ENCODE measurements around the gene SLC39A1. TPM values are rescaled to one million over a fixed set of nuclear protein-coding genes. Genes with fewer than 3 reads are reported as not detected.

Gene SLC39A1
- total and polyA plus RNA-seq, 2 of the 4 experiments (the other 2 are of a cell fraction), result 89.1 to 97.7 TPM

DNA sequence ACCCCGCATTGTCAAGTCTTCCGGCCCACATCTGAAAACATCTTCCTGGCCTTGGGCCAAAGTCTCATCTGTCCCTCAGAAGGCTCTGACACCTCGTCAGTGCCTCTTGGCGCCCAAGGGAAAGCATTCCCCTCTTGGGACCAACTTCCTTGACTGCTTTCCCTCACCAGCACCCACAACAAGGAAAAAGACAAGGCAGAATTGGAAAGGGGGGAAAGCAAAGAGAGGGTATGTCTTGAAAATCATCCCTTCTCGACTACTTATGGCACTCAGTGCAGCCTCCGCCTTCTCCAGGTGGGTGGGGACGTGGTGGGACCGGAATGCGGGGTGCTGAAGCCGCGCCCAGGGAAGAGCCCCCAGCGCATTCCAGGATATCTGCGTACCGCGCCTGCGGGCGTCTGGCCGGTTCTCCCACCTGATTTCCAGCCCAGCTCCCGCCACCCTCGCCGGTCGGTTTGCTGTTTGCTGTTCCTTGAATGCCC, 554 bp upstream of the SLC39A1 start:
- H4K20me1 ChIP-seq (ENCODE audit: insufficient read depth, low read length), result peaks cover 3% of the 10 kb centered on the region
- peak overlapping the region; percentile 98 for H2AFZ ChIP-seq (replicated peaks; ENCODE audit: low read length, poor library complexity)
- TSS peak; percentile 37 for BruUV-seq (replicated peaks)
- peak overlapping the region; percentile 98 for H3K23ac ChIP-seq (ENCODE audit: low read depth, low read length)
- H3K27ac ChIP-seq (ENCODE audit: insufficient read depth, low read length), result peak overlapping the region; percentile 36
- H3K9me3 ChIP-seq (ENCODE audit: control insufficient read depth, insufficient read depth, low read length), result no peaks in the 10 kb centered on the region
- H3K18ac ChIP-seq (ENCODE audit: low read depth, low read length), result peak overlapping the region; percentile 14
- peaks cover 13% of the 10 kb centered on the region; the same call in 1 of the 2 replicates for H3K36me3 ChIP-seq (ENCODE audit: control insufficient read depth, insufficient read depth, low read length)
- peak overlapping the region; percentile 54 for H4K5ac ChIP-seq (ENCODE audit: low read depth, low read length)
- peak overlapping the region; percentile 69 for H2BK5ac ChIP-seq (ENCODE audit: low read depth, low read length, poor library complexity, severe bottlenecking)
- H3K14ac ChIP-seq (replicated peaks; ENCODE audit: low read depth, low read length), result peak overlapping the region; percentile 94
- in situ Hi-C loops (cut with MboI; ENCODE audit: low sequenced_read_pairs) (loop anchor here (25.0 kb wide), 1 partner anchor 427 kb away; the partner anchor contains the start of genes S100A3, S100A4, S100A5 and S100A6), intact Hi-C loops (cut with micrococcal nuclease) (loop anchor here (2.0 kb wide), 1 partner anchor 23 kb away; the partner anchor contains the start of gene RAB13), dilution Hi-C loops (cut with HindIII; ENCODE audit: low sequenced_read_pairs, unreplicated experiment) (no loop called here)
- H3K4ac ChIP-seq (ENCODE audit: low read depth, low read length), result peak overlapping the region; percentile 97
- peak overlapping the region; percentile 62 for H3K9ac ChIP-seq (ENCODE audit: low read depth, low read length)
- peaks cover 14 to 67% of the 10 kb centered on the region in 2 experiments; a peak in 3 of 4 replicates for H3K79me1 ChIP-seq (ENCODE audit: low read depth in 1 of 2, low read length in 2 of 2)
- peak overlapping the region; percentile 61 to 87 for H4K8ac ChIP-seq (ENCODE audit: low read depth in 2 of 2, low read length in 2 of 2)
- H3K56ac ChIP-seq (ENCODE audit: extremely low read depth, insufficient read depth, low read length), result peak overlapping the region; percentile 87
- peak overlapping the region; percentile 93 for H2AK5ac ChIP-seq (ENCODE audit: low read depth, low read length)
- no peak for TF ChIP-seq MXI1 (IDR thresholded peaks at IDR 0.05; ENCODE audit: borderline replicate concordance, low read depth, low read length)
- no peak for TF ChIP-seq BHLHE40 (IDR thresholded peaks at IDR 0.05; ENCODE audit: low read depth, low read length)
- no peak; the same call in 1 of the 2 replicates for TF ChIP-seq POLR2A (IDR thresholded peaks at IDR 0.05; ENCODE audit: low read depth, low read length)
- TF ChIP-seq NFE2L2 (IDR thresholded peaks at IDR 0.05; ENCODE audit: low read depth, low read length), result no peak
- no peak for TF ChIP-seq CHD1 (IDR thresholded peaks at IDR 0.05; ENCODE audit: low read depth, low read length)
- TF ChIP-seq MAFK (IDR thresholded peaks at IDR 0.05; ENCODE audit: low read depth, low read length), result no peak
- TF ChIP-seq RFX5 (IDR thresholded peaks at IDR 0.05; ENCODE audit: low read depth, low read length), result no peak
- no peak for TF ChIP-seq FOS (IDR thresholded peaks at IDR 0.05; ENCODE audit: low read depth, low read length)
- TF ChIP-seq RCOR1 (IDR thresholded peaks at IDR 0.05; ENCODE audit: insufficient replicate concordance, low read length), result no peak
- TF ChIP-seq, protein P1, sequence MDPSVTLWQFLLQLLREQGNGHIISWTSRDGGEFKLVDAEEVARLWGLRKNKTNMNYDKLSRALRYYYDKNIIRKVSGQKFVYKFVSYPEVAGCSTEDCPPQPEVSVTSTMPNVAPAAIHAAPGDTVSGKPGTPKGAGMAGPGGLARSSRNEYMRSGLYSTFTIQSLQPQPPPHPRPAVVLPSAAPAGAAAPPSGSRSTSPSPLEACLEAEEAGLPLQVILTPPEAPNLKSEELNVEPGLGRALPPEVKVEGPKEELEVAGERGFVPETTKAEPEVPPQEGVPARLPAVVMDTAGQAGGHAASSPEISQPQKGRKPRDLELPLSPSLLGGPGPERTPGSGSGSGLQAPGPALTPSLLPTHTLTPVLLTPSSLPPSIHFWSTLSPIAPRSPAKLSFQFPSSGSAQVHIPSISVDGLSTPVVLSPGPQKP (IDR thresholded peaks at IDR 0.05; ENCODE audit: borderline replicate concordance, low read depth, low read length), result no peak
- ChIA-PET CTCF (interaction anchor here (1.4 to 2.1 kb wide), 2 partner anchors 12 to 18 kb away, joined by 3 to 10 read pairs; partner anchors contain the start of gene DENND4B), POLR2A (ENCODE audit: unreplicated experiment) (interaction anchor here (1.1 kb wide), 1 partner anchor 14 kb away, joined by 3 read pairs; the partner anchor contains the start of gene JTB)
- H3K4me1 ChIP-seq (ENCODE audit: control insufficient read depth, insufficient read depth, low read length), result peaks cover 7% of the 10 kb centered on the region
- peak overlapping the region; percentile 98 for H2AK9ac ChIP-seq (replicated peaks; ENCODE audit: low read depth, low read length, poor library complexity)
- no peak for ATAC-seq (ENCODE audit: low read depth)
- H3K4me3 ChIP-seq (ENCODE audit: insufficient read depth, low read depth, low read length), result peak overlapping the region; percentile 76
- 1% methylated on average over 14 of the region's 22 CpGs; no CpG with 5 or more reads in 1 of the 2 experiments for WGBS, 2 experiments (ENCODE audit: extremely low coverage in 2 of 2, insufficient read length in 1 of 2)
- peak overlapping the region; percentile 86 for H4K91ac ChIP-seq (ENCODE audit: insufficient read depth, low read depth, low read length)
- H2BK20ac ChIP-seq (ENCODE audit: low read depth, low read length), result peak overlapping the region; percentile 58; the same call in 1 of the 2 replicates
- H3K9me1 ChIP-seq (ENCODE audit: insufficient read depth, low read length), result peaks cover 17% of the 10 kb centered on the region; the same call in 1 of the 2 replicates
- H2BK120ac ChIP-seq (ENCODE audit: low read depth, low read length), result peak overlapping the region; percentile 68
- H3K4me2 ChIP-seq (ENCODE audit: low read depth, low read length), result peak overlapping the region; percentile 86
- no peaks in the 10 kb centered on the region for H3K27me3 ChIP-seq (ENCODE audit: control insufficient read depth, insufficient read depth, low read length)
- no peak for DNase-seq
- peak overlapping the region; percentile 42; the same call in 1 of the 3 replicates for H2BK15ac ChIP-seq (ENCODE audit: low read depth, low read length)
